ENCODE data around the gene DCAKD.

The DCAKD gene

GRCh38 chr17:45030733-45031132 is 20.7 kb downstream of the DCAKD start:
- Mint-ChIP-seq H3K4me1 (peaks cover 3% of the 10 kb centered on the region), H3K27ac (no peak overlapping the region), H3K27me3 (no peaks in the 10 kb centered on the region), H3K9me3 (no peaks in the 10 kb centered on the region), H3K4me3 (no peak overlapping the region), H3K36me3 (ENCODE audit: low read depth) (peaks cover 26% of the 10 kb centered on the region)
- DNase-seq (no peak), ATAC-seq (no peak)

GRCh38 chr17:45029758-45030423 is 21.5 kb downstream of the DCAKD start:
- Mint-ChIP-seq H3K9me3 (no peaks in the 10 kb centered on the region), H3K36me3 (ENCODE audit: low read depth) (peaks cover 26% of the 10 kb centered on the region), H3K4me3 (no peak overlapping the region), H3K27ac (no peak overlapping the region), H3K4me1 (peaks cover 3% of the 10 kb centered on the region), H3K27me3 (no peaks in the 10 kb centered on the region)
- no peak for DNase-seq
- ATAC-seq: peak; percentile 26

DNA sequence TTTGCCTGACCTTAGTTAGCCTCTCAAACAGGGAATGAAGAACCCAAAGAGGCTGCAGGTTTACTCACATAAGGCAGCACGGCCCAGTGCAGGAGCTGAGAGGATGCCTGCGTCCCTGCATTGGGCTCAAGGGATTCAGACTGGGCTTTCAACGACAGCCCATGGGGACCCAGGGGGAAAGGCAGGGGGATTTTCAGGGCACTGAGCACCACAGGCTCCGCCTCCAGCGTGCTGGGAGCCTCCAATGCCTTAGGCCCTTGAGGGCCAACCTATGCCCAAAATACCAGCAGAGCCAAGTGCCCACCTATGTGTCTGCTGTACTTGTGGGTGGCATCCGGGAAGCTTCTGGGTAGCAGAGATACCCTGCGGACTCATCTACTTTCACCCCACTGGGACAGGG is 22.3 kb downstream of the DCAKD start:
- peaks cover 3% of the 10 kb centered on the region for H3K4me1 Mint-ChIP-seq
- no peak overlapping the region for H3K4me3 Mint-ChIP-seq
- no peaks in the 10 kb centered on the region for H3K27me3 Mint-ChIP-seq
- H3K36me3 Mint-ChIP-seq (ENCODE audit: low read depth): peaks cover 21% of the 10 kb centered on the region
- ATAC-seq (no peak), DNase-seq (no peak)
- H3K27ac Mint-ChIP-seq: no peak overlapping the region
- H3K9me3 Mint-ChIP-seq: no peaks in the 10 kb centered on the region

GRCh38 chr17:45022655-45023339 is 28.6 kb downstream of the DCAKD start:
- Mint-ChIP-seq H3K9me3 (no peaks in the 10 kb centered on the region), H3K4me3 (no peak overlapping the region), H3K4me1 (peaks cover 23% of the 10 kb centered on the region), H3K36me3 (ENCODE audit: low read depth) (peaks cover 4% of the 10 kb centered on the region), H3K27ac (no peak overlapping the region), H3K27me3 (peaks cover 29% of the 10 kb centered on the region)
- ATAC-seq: no peak
- DNase-seq: no peak

DNA sequence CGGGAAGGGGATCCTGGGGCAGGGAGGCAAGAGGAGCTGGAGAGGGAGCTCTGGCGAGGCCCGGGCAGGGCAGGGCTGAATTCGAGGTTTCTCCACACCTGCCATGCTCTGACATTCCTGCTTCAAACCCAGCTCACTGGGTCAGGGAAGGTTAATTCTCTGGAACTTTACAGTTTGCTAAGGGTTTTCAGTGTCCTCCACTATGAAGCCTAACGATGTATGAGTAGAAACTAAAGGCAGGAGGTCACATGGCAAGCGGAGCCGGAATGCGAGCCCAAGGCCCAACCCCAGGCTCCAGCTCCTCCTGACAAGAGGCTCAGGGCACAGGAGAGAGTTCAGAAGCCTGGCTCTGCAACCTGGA is 29.2 kb downstream of the DCAKD start:
- DNase-seq: no peak
- no peak for ATAC-seq
- Mint-ChIP-seq H3K9me3 (no peaks in the 10 kb centered on the region), H3K27me3 (peaks cover 29% of the 10 kb centered on the region), H3K4me1 (peaks cover 23% of the 10 kb centered on the region), H3K36me3 (ENCODE audit: low read depth) (peaks cover 4% of the 10 kb centered on the region), H3K4me3 (no peak overlapping the region), H3K27ac (no peak overlapping the region)

DNA sequence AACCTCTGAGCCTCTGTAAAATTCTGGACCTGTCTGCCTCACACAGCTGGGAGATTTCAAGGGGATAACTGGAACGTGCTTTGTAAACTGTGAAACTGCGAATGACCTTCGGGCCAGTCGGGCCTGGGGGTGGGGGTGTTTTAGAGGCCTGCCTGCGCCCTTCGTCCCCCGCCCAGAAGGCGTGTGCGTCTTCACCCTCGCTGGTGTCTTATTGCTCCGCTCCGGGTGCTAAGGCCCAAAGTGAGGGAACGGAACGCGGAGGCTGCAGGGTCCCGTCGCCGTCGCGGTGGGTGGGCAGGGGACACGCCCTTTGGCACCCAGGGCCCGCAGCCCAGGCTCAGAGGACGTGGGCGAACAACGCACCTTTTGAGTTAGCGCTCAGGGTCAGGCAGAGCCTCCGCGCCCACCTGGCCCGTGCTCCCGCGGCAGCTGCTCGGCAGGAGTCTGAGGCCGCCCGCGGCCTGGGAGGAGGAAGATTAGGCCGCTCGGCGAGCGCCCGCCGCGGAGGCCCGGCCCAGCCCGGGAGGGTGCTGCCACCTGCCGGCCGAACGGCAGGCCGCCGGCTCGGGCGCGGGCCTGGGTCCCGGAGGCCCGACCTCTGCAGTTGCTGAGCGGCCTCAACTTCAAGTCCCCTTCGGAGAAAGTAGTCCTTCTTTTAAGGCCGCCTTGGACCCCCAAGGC is 29.7 kb downstream of the DCAKD start:
- H3K27ac Mint-ChIP-seq: no peak overlapping the region
- peaks cover 4% of the 10 kb centered on the region for H3K36me3 Mint-ChIP-seq (ENCODE audit: low read depth)
- H3K4me3 Mint-ChIP-seq: peak overlapping the region; percentile 7

DNA sequence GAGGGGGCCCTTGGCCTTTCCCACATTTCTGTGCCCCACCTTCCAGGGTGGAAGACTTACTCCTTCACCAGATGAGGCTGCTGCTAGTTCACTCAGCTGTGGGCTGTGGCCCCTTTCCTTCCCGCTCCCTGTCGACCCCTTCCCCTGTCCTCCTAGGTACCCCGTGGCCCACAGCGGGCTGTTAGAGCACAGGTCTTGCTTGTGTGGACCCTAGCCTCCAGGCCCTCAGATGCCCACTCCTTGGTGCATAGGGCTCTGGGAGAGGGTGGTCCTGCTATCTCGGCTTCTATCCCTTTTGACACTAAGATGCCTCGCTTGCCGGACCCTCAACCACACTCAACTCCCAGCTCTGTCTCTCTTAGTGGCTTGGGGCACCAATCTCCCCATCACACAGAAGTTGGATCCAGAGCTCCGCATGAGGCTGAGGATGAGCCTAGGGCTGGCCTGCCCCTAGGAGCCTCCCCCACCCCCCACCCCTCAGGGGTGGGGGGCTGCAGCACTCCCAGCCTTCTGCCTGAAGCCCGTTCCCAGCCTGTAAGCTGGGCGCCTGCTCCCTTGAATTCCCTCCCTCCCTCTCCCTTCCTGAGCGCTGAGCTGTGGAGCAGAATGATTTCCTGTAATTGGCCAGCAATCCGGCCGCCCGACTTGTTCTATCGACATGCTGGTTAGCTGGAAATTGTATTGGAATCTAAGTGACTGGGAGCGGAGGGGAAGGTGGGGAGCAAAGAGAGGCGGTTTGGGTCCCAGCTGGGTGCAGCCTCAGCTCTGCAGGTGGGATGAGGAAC is 30.9 kb downstream of the DCAKD start:
- Mint-ChIP-seq H3K27ac (no peak overlapping the region), H3K4me3 (no peak overlapping the region), H3K9me3 (no peaks in the 10 kb centered on the region), H3K36me3 (ENCODE audit: low read depth) (peaks cover 4% of the 10 kb centered on the region), H3K27me3 (peaks cover 33% of the 10 kb centered on the region), H3K4me1 (peaks cover 23% of the 10 kb centered on the region)
- no peak for DNase-seq
- ATAC-seq: no peak

More for the DNA sequence above, 29.7 kb downstream of the DCAKD start:
- peak; percentile 78 for DNase-seq
- peaks cover 31% of the 10 kb centered on the region for H3K27me3 Mint-ChIP-seq
- H3K4me1 Mint-ChIP-seq: peaks cover 23% of the 10 kb centered on the region
- peak; percentile 61 for ATAC-seq
- no peaks in the 10 kb centered on the region for H3K9me3 Mint-ChIP-seq

DNA sequence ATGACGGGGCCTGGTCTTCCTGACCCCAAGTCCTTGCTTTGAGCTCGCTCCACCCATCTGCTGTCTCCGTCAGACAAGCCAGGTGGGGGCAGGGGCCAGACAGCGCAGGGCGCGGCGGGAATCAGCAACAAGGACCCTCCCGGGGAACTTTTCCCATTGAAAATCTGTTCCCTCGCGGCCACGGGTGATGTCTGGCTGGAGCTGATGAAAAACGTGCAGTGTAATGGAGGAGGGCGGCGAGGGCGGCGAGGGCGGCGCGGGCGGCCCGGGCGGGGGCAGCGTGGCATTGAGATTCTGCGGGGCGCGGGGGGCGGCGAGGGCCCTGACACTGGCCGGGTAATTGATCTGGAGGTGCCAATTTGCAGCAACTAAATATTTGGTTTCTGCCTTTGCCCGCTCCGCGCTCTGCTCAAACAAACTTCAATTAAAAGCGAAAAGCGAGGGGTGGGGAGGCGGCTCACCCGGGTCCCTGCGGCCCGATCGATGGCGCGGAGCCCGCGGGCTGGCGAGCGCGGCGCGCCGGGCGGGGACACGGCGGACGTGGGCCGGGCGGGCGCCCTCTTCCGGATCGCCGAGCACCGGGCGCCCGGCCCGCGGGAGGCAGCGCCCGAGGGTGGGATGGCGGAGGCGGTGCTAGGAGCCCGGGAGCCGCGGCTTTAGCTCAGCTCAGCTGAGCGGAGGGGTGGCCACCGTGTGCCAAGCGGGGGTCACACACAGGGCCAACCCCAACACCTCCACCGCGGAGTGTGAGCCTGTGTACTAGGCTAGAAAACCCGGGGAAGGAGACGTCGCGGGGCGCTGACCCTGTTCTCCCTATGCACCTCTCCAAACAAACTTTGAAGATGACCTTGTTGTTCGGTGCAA is 32.4 kb downstream of the DCAKD start:
- Mint-ChIP-seq H3K4me1 (peaks cover 23% of the 10 kb centered on the region), H3K36me3 (ENCODE audit: low read depth) (peaks cover 2% of the 10 kb centered on the region), H3K27ac (peak overlapping the region; percentile 83), H3K4me3 (peak overlapping the region; percentile 84), H3K9me3 (no peaks in the 10 kb centered on the region), H3K27me3 (peaks cover 33% of the 10 kb centered on the region)
- peak; percentile 57 for DNase-seq
- peak; percentile 65 for ATAC-seq

GRCh38 chr17:45018514-45018847 is 33.0 kb downstream of the DCAKD start:
- Mint-ChIP-seq H3K4me3 (peak overlapping the region; percentile 84), H3K27me3 (peaks cover 33% of the 10 kb centered on the region), H3K4me1 (peaks cover 23% of the 10 kb centered on the region), H3K9me3 (no peaks in the 10 kb centered on the region), H3K27ac (peak overlapping the region; percentile 83), H3K36me3 (ENCODE audit: low read depth) (no peaks in the 10 kb centered on the region)
- DNase-seq (no peak), ATAC-seq (no peak)

DNA sequence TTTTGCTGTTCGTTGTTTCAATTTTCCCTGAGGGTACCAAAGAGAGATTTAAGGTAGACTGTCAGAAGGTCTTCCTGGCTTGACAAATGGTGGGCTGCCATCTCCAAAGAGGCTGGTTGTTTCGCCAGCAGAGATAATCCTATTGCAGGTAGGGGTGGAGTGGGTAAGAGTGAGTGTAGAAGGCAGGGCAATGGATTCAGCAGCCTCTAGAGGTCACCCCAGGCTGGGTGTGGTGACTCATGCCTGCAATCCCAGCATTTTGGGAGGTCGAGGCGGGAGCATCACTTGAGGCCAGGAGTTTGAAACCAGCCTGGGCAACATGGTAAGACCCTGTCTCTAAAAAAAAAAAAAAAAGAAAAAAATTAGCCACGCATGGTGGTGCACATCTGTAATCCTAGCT is 34.6 kb downstream of the DCAKD start:
- H3K4me3 Mint-ChIP-seq: no peak overlapping the region
- peaks cover 33% of the 10 kb centered on the region for H3K27me3 Mint-ChIP-seq
- peaks cover 23% of the 10 kb centered on the region for H3K4me1 Mint-ChIP-seq
- ATAC-seq: no peak
- no peaks in the 10 kb centered on the region for H3K36me3 Mint-ChIP-seq (ENCODE audit: low read depth)
- no peaks in the 10 kb centered on the region for H3K9me3 Mint-ChIP-seq
- DNase-seq: no peak
- no peak overlapping the region for H3K27ac Mint-ChIP-seq

- Mint-ChIP-seq H3K4me1 (peaks cover 19% of the 10 kb centered on the region), H3K4me3 (no peak overlapping the region), H3K36me3 (ENCODE audit: low read depth) (no peaks in the 10 kb centered on the region), H3K9me3 (no peaks in the 10 kb centered on the region), H3K27me3 (peaks cover 30% of the 10 kb centered on the region), H3K27ac (no peak overlapping the region)
- ATAC-seq (no peak), DNase-seq (no peak)
Measured at GRCh38 chr17:45016237-45016636, 35.2 kb downstream of the DCAKD start.

GRCh38 chr17:45013021-45013997 is 38.1 kb downstream of the DCAKD start:
- Mint-ChIP-seq H3K27me3 (peaks cover 9% of the 10 kb centered on the region), H3K4me1 (peaks cover 5% of the 10 kb centered on the region), H3K27ac (no peak overlapping the region), H3K36me3 (ENCODE audit: low read depth) (no peaks in the 10 kb centered on the region), H3K4me3 (no peak overlapping the region), H3K9me3 (no peaks in the 10 kb centered on the region)
- DNase-seq (no peak), ATAC-seq (no peak)

DNA sequence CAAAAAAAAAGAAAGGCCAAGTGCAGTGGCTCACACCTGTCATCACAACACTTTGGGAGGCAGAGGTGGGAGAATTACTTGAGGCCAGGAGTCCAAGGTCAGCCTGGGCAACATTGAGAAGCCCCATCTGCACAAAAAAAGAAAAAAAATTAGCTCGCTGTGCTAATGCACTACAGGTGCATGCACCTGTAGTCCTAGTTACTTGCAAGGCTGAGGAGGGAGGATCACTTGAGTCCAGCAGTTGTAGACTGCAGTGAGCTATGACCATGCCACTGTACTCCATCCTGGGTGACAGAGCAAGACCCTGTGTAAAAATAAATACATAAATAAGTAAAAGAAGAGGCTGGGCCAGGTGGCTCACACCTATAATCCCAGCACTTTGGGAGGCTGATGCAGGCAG is 39.7 kb downstream of the DCAKD start:
- no peaks in the 10 kb centered on the region for H3K9me3 Mint-ChIP-seq
- peaks cover 16% of the 10 kb centered on the region for H3K27me3 Mint-ChIP-seq
- no peak for DNase-seq
- no peak overlapping the region for H3K4me3 Mint-ChIP-seq
- H3K27ac Mint-ChIP-seq: no peak overlapping the region
- no peaks in the 10 kb centered on the region for H3K4me1 Mint-ChIP-seq
- no peaks in the 10 kb centered on the region for H3K36me3 Mint-ChIP-seq (ENCODE audit: low read depth)
- no peak for ATAC-seq
